GM06990 (cell line): ENCODE measurements around the gene KCNG4.

Source experiments
- DNase-seq: peaks from one replicate; pipeline ENCODE4 v3.0.0-alpha.2; 2011; ENCODE audit not compliant: insufficient read length; ENCODE audit errors: extremely low read depth
- H3K27me3 ChIP-seq: replicated peaks from 2 replicates; pipeline ENCODE4 v1.6.0; 2011; ENCODE audit warnings: low read length; ENCODE audit not compliant: control insufficient read depth, insufficient read depth
- H3K36me3 ChIP-seq: 2 replicates; pipeline ENCODE4 v1.5.1; 2011; ENCODE audit warnings: low read length; ENCODE audit not compliant: control insufficient read depth, insufficient read depth
- H3K4me3 ChIP-seq: replicated peaks from 2 replicates; pipeline ENCODE4 v1.5.1; 2011; ENCODE audit warnings: low read depth, mild to moderate bottlenecking, control low read depth, low read length
- TF ChIP-seq, protein P1 (sequence below): IDR thresholded peaks from 2 replicates; pipeline ENCODE4 v1.5.1; 2011; ENCODE audit warnings: low read length, control low read depth, mild to moderate bottlenecking, inconsistent platforms; ENCODE audit not compliant: insufficient read depth, poor library complexity, severe bottlenecking

The KCNG4 gene

DNA sequence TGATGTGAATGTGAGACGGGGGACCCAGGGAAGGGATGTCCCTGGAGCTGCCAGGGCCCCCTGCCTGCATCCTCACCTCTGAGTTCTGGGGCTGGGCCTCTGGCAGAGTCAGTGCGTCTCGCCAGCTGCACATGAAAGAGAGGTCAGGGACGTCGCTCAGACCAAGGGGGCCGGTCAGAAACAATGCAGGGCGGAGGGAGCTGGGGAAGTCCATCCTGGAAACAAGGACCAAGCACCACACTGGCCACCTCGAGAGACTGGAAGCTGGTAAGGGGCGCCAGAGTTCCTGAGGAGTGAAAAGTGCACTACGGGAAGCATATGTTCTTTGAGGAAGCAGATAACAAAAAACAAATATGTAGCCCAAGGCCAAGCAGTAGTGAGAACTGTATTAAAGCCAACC lies 55.0 kb downstream of the KCNG4 start:
- Histone ChIP-seq H3K4me3 (no peak overlapping the region), H3K27me3 (no peaks in the 10 kb centered on the region), H3K36me3 (peaks cover 16% of the 10 kb centered on the region)
- DNase-seq: no peak
- TF ChIP-seq, protein P1, sequence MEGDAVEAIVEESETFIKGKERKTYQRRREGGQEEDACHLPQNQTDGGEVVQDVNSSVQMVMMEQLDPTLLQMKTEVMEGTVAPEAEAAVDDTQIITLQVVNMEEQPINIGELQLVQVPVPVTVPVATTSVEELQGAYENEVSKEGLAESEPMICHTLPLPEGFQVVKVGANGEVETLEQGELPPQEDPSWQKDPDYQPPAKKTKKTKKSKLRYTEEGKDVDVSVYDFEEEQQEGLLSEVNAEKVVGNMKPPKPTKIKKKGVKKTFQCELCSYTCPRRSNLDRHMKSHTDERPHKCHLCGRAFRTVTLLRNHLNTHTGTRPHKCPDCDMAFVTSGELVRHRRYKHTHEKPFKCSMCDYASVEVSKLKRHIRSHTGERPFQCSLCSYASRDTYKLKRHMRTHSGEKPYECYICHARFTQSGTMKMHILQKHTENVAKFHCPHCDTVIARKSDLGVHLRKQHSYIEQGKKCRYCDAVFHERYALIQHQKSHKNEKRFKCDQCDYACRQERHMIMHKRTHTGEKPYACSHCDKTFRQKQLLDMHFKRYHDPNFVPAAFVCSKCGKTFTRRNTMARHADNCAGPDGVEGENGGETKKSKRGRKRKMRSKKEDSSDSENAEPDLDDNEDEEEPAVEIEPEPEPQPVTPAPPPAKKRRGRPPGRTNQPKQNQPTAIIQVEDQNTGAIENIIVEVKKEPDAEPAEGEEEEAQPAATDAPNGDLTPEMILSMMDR: no peak

GRCh38 chr16:84183911-84184591 lies 55.8 kb downstream of the KCNG4 start:
- Histone ChIP-seq H3K4me3 (no peak overlapping the region), H3K36me3 (peaks cover 21% of the 10 kb centered on the region), H3K27me3 (no peaks in the 10 kb centered on the region)
- TF ChIP-seq, protein P1: no peak
- no peak for DNase-seq

DNA sequence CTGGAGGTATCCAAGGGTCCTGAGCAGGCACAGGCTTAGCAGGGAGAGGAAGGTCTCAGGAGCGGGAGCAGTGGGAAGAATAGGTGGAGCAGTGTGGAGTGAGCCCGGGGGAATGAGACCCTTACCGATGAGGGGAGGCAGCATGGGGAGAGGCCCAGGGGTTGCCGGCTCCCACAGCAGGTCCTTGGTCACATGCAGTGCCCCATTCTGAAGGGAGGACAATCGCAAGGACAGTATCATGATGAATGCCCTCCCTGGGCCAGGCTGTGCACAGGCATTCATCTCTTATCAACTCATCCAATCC lies 56.3 kb downstream of the KCNG4 start:
- H3K36me3 ChIP-seq: peaks cover 22% of the 10 kb centered on the region
- TF ChIP-seq, protein P1: no peak

GRCh38 chr16:84182680-84183571 lies 56.9 kb downstream of the KCNG4 start:
- no peaks in the 10 kb centered on the region for H3K27me3 ChIP-seq
- TF ChIP-seq, protein P1: no peak
- peaks cover 25% of the 10 kb centered on the region for H3K36me3 ChIP-seq
- DNase-seq: no peak
- H3K4me3 ChIP-seq: no peak overlapping the region

More for the DNA sequence above, 56.3 kb downstream of the KCNG4 start:
- H3K4me3 ChIP-seq: no peak overlapping the region
- no peaks in the 10 kb centered on the region for H3K27me3 ChIP-seq
- no peak for DNase-seq

DNA sequence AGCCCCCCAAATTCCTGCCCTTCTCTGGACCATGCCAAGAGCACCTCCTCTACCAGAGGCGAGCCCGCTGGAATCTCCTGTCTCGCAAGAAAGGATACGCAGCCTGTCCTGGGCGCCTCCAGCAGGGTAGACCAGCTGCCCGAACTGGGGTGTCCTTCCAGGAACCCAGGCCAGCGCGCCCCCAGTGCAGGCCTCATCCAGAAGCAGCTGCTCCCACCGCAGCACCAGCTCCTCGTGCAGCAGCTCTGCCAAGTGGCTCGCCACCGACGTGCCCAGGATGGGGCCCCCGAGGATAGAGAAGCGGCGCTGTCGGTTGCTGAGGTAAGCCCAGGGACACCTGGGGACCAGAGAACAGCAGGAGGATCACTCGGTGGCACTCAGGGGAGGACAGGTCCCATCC lies 57.7 kb downstream of the KCNG4 start:
- no peak for DNase-seq
- Histone ChIP-seq H3K27me3 (no peaks in the 10 kb centered on the region), H3K36me3 (peaks cover 25% of the 10 kb centered on the region), H3K4me3 (no peak overlapping the region)
- TF ChIP-seq, protein P1: no peak
